Hippocampal formation (tissue), 2 donors: ENCODE data around the gene S1PR1.

Experiments used
- DNase-seq, 2 donors: peaks; one replicate each; lab custom pipeline; 2025; lab: John Stamatoyannopoulos, UW

S1PR1 gene

GRCh38 chr1:101245246-101245927 lies 8.6 kb downstream of the S1PR1 start:
- DNase-seq, result no peak

DNA sequence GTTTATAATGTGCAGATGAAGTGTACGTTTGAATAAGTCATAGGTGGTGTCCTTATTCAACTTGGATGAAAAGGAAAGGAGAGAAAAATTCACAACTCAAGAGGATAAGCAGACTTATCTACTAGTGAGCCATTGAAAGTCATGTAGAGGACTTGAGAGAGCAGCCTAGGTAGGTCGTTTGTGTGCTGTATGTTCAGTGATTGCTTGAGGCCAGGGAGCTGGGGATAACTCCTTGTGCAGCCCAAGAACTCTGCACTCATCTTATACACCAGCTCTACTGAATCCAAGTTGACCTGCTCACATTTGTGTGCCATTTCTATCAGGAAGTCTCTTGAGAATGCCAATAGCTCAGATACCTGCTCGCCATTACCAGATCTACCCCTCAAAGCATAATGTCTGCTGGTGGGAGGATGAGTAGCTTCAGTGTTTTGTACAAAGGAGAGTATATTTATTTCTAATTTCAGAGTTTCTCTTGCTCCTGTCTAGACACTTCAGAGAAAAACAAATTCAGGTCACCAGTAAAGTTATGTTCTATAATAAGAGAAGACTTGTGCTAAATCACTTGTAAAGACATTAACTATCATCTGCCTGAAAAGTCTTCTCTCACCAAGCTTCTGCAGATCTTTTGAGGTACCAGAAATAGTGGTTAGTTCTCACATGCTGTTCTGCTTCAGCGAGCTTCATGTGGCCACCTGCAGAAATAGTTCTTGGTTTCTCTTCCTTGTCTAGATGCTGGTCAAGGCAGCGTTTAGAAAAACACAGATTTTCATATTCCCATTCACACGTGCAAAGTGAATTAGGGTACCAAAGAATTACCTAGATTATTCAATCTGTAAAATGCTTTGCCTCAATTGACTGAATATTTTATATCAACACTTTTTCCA lies 10.8 kb downstream of the S1PR1 start:
- DNase-seq, result peak in 1 of 2 donors; percentile 6

DNA sequence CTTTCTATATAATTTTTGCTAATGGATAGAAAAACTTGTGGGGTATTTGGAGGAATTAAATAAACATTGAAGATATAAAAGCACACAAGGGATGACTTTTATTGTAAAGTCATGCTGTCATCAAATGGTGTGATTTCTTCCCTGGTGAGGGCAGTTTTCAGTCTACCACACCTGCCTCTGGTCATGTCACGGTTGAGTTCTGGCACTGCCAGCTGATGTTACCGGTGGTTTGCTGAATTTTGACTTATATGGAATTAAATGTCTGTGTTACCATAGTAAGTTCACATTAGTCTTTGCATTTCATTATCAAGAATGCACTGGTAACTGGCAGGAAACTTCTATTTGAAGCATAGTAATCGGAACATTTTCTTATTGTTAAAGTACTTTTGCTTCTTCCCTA lies 13.4 kb downstream of the S1PR1 start:
- no peak for DNase-seq

GRCh38 chr1:101250656-101251272 lies 13.9 kb downstream of the S1PR1 start:
- no peak for DNase-seq

- no peak for DNase-seq
Observed at GRCh38 chr1:101251504-101251903, 14.7 kb downstream of the S1PR1 start.

DNA sequence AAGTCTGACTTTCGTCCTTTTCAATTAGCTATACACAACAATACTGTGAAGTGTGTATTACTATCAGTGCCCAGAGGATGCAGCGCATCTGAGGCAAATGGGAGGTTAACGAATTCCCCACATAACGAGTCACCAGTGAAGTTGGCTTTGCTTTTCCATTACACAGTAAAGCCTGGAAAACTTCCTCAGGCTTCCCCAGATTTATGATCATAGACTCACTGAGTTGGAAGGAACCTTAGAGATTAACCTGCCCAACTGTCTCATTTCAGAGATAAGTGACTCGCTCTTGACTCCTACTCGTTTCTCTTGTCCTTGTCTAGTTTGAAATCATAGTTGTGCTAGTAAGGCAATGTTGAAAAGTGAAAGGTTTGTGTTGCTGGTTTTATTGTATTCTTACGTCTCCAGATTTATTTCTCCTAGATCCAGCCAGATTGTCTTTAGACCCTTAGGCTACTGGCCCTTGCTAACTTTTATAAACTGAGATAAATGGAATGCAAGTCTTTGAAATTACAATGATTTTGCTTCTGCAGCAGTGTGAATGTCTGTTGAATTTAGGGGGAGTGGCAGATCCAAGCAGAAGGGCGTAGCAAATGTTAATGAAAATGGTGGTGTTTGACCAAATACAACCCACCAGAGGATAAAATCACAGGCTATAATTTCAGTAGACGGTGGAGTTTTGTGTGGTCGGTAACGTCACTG lies 17.3 kb downstream of the S1PR1 start:
- no peak for DNase-seq

- DNase-seq, result no peak
Observed at GRCh38 chr1:101257500-101258325, 20.9 kb downstream of the S1PR1 start.

- no peak for DNase-seq
Observed at GRCh38 chr1:101259744-101260148, 22.9 kb downstream of the S1PR1 start.

- no peak for DNase-seq
Observed at GRCh38 chr1:101260556-101261350, 23.9 kb downstream of the S1PR1 start.

GRCh38 chr1:101261623-101262022 lies 24.8 kb downstream of the S1PR1 start:
- no peak for DNase-seq

DNA sequence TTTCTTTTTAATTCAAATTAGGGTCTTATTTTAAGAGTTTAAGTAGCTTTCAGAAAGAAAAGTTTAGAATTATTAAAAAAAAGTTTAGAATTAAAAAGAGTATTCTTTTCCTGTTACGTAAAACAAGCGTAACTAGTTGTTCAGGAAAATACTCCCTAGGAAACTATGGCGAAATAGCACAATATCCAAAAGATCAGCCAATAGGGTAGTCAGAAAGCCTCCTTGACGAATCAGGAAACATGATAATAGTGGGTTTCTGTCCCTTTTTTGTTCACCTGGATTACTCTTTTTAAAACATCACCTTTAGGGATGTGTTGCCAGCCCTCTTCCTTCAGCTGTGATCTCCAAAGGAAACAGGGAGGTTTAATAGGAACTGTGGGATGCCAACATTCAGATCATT lies 25.2 kb downstream of the S1PR1 start:
- DNase-seq, result no peak

DNA sequence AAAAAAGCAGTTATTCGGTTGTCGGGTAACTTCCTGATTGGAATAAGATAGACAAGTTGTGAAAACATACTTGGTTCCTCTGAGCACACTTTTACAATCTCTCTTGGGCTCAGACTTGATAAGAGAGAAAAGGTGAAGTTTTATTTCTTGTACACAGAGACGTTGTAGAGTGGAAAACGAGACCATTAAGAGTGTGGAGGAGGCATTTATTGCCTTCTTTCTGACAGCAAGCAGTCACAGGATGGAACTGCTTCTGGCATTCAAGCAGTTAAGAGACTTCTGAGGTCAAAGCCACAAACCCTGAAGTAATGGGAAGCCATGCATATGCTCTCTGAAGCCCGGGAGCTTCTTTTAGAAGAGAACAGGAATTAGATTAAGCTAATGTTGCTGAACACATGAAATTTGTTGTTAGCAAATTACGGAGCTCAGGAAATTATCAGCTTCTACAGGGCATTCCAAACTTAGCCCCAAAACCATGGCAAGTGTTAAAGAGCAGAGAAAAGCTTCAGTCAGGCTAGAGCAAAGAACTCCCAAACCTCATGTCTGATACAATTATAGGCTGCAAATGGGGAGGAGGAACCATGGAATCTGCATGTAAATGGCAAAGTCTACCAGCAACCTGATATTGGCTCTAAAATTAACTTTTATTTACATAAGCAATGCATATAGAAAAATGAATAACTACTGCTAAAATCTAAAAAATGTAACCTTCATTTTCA lies 26.0 kb downstream of the S1PR1 start:
- no peak for DNase-seq

DNA sequence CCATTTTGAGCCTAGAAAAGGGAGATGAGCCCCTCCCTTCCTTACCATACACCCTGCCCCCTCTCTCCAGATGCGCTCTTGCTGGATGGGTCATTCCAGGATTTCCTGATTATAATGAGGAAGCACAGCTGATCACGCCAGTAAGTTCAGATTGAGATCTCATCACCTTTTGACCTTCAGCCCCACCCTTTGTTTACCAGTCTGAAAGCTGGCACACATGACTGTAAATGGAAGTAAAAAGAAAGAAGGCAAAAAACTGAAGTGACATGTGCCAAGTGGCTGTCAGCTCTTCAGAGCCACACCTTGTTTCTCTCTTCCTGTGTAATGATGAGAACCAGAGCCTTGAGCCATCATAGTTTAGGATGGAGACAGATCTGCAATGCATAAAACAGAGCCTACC lies 27.9 kb downstream of the S1PR1 start:
- no peak for DNase-seq

- no peak for DNase-seq
Observed at GRCh38 chr1:101265684-101266083, 28.9 kb downstream of the S1PR1 start.

DNA sequence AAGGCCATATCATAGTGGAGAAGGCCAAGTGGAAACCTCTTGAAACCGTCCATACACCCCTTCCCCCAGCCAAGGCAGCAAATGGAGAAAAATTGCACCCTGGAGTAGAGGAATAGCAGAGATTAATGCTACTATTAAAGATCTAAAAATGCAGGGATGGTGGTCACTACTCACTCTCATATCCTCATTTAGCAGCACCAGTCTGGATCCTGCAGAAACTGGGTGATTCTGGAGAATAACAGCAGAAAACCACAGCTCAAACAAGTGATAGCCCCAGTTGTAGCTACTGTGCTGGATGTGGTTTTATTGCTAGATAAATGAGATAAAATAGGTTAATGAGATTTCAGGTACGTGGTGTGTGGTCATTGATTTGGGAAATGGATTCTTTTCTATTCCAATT lies 30.3 kb downstream of the S1PR1 start:
- DNase-seq, result no peak

DNA sequence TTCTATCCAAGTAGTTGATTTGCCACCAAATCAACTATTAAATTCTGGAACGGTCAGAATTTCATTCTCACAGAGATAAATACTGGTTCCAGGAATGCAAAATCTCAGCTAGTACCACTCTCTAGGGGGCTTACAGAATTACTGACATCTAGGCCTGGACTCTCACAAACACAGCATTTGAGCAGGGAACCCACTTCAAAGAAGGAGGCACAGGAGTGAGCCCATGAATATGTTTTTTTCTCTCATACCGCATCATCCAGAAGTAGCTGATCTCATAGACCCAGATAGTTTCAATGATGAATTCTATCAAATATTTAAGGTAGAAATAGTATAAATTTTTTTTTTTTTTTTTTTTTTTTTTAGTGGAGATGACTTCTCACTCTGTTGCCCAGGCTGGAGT lies 32.1 kb downstream of the S1PR1 start:
- DNase-seq, result no peak

- DNase-seq, result no peak
Observed at GRCh38 chr1:101275672-101276071, 38.9 kb downstream of the S1PR1 start.

DNA sequence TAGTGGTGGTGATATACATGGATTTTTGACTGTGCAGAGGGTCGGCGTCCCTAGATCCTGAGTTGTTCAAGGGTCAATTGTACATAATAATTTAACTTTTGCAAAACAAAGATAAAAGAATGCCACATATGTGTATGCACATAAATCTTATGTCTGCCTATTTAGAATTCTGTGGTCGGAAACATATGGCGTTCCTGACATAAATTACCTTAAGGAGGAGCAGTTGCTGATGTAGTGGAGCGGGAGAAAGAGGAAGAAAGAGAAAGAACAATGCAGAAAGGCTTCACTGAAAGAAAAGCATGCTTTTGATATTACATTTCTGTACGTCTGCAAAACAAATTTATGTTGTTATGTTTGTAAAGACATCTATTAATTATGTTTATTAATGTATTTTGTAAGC lies 40.0 kb downstream of the S1PR1 start:
- DNase-seq, result no peak

DNA sequence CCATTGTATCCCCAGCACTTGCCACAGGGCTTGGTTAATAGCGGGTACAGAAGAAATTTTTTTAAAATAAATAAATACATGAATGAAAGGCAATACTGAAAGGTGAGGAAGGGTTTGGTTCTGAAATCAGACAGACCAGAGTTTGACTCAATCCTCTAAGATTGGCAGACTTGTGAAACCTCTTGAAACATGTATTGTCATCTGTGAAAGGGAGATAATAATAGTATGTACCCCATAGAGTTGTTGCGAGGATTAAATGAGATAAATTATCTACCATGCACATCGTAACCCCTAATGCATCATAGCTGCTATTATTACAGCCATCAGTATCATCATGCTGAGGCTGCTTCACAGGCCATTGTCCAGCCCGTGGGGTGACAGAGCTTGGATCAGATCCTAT lies 41.4 kb downstream of the S1PR1 start:
- no peak for DNase-seq

- no peak for DNase-seq
Observed at GRCh38 chr1:101278845-101279244, 42.0 kb downstream of the S1PR1 start.
